ENCODE measurements around the gene GATAD2A. TPM values are rescaled to one million over a fixed set of nuclear protein-coding genes. Genes with fewer than 3 reads are reported as not detected.

GATAD2A gene
- total and polyA plus RNA-seq, 9 of the 15 experiments (the other 6 are each of a cell fraction or from before 2014, with no cell fraction given): 2.4 to 226 (median 44.2) TPM

- TF ChIP-seq ZNF668 (CRISPR knock-in tag; IDR thresholded peaks at IDR 0.05): no peak
- TF ChIP-seq, protein P1, sequence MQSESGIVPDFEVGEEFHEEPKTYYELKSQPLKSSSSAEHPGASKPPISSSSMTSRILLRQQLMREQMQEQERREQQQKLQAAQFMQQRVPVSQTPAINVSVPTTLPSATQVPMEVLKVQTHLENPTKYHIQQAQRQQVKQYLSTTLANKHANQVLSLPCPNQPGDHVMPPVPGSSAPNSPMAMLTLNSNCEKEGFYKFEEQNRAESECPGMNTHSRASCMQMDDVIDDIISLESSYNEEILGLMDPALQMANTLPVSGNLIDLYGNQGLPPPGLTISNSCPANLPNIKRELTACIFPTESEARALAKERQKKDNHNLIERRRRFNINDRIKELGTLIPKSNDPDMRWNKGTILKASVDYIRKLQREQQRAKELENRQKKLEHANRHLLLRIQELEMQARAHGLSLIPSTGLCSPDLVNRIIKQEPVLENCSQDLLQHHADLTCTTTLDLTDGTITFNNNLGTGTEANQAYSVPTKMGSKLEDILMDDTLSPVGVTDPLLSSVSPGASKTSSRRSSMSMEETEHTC (IDR thresholded peaks at IDR 0.05): no peak
- no peak for TF ChIP-seq KHSRP (IDR thresholded peaks at IDR 0.05)
- TF ChIP-seq CCAR2 (IDR thresholded peaks at IDR 0.05; ENCODE audit: low read depth, low read length): no peak
- TF ChIP-seq MECOM (CRISPR knock-in tag; IDR thresholded peaks at IDR 0.05): no peak
- peak; percentile 66; the same call in 1 of the 2 replicates for TF ChIP-seq MGA (IDR thresholded peaks at IDR 0.05)
- no peak for TF ChIP-seq TSHZ1 (CRISPR knock-in tag; IDR thresholded peaks at IDR 0.05)
- TF ChIP-seq ZNF165 (CRISPR knock-in tag; IDR thresholded peaks at IDR 0.05; ENCODE audit: borderline replicate concordance): no peak
Measured at GRCh38 chr19:19372656-19373416, 32.6 kb upstream of the GATAD2A start (continued).
